GM19467 (cell line): ENCODE measurements around the gene KRT5.

Experiments used
- ATAC-seq: cut with Tn5 transposase; IDR thresholded peaks from one replicate; pipeline ENCODE4 v1.9.1; 2021; ENCODE audit warnings: mild to moderate bottlenecking, moderate library complexity; ENCODE audit not compliant: unreplicated experiment

Gene KRT5

GRCh38 chr12:52539083-52539820, 19.1 kb upstream of the KRT5 start:
- ATAC-seq, result no peak

DNA sequence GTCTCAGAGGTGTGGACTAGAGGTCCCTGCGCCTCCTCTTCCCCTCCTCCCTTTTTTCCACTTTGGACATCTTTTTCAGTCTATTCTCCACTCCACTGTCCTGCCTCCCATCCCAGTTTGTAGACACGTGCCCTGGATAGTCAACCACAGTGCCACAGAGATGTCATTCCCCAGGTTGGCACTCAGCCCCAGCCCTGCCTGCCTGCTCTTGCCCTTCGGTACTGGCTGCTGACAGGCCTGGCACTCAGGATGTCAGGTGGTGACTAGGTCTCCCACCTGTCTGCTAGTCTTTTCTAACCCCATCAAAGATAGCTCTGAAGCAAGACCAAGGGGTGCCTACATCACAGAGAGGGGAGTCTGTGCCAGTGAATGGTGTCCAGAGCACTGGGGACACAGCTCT, 16.9 kb upstream of the KRT5 start:
- ATAC-seq, result no peak

DNA sequence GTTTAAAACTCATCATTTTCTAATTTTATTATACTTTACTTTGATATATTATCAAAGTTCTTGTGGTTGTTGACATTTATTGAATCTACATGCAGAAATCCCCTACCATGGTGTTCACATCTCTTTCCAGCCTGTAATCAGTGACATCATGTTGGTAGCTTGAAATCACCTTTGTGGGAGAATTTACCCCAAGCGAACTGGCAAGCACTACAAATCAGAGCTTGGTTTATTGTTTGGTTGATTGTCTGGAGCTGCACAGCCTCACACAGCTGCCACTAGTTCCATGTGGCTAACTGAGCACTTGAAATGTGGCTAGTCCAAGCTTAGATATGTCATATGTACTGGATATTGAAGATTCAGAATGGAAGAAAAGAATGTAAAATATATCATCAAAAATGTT, 15.4 kb upstream of the KRT5 start:
- ATAC-seq, result no peak

DNA sequence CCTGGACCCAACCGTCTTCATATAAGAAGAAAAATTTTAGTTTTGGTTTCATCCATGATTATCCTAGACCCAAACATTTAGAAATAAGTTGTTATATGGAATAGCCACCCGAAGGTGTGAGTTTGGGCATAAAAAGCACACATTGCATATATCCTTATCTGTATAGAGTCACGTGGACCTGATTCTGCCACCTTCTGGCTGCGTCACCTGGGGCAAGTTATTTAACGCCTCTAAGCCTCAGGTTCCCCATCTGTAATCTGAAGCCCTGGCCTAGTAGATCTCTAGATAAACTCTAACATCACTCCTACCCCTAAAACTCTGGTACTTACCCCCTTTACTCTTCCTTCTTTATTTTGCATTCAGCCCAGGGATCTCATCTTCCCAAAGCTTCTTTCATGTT, 14.3 kb upstream of the KRT5 start:
- ATAC-seq, result no peak

DNA sequence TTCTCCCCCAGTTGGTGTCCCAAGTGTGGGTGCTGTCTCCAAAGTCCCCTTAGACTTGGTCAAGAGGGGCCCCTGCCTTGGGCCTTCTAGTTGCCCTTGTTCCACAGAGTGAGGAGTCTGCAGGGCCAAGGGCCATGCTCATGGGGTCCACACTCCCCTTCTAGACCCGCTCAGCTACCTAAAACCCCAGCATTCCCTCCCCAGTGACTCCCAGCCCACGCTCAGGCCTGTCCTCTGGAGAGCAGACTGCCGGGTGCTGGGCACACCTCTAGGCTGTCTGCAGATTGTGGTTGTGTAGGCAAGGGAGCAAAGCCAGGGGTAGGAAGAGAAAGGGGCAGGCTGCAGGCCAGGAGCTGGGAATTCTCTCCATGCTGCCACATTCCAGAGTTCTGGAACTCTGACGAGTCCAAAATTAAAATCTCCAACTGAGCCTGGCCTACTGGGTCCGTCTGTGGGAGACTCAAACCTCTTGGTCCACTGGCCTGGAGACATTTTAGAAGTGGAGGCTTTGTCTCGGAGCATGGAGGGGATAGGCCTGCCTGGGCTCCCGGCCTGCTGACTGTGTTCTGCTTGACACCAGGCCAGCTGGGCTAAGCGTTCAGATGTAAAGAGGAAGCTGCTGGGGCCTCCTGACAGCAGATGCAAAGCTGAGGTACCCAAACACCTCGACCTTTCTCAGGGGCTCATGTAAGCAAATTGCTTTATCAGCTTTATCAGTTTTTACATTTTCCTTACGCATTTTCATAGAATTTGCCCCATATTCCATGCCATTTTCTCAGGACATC, 13.7 kb upstream of the KRT5 start:
- ATAC-seq, result no peak

DNA sequence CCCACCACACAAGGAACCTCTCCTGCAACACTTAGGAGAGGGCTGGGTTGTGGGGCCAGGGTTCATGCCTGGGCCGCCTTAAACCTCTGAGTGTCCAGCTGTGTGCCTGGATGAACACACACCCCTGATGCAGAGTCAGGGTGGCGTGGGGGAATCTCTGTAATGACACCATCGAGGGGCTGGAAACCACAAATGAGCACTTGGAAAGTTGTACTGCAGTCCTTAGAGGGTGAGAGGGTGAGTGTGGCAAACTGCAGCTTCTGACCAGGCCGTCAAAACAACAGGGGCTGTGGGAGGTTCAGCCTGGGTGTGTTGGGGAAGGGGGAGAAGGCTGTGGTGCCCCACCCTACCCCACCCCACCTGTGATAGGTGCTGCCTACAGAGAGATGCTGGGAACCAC, 12.4 kb upstream of the KRT5 start:
- no peak for ATAC-seq

DNA sequence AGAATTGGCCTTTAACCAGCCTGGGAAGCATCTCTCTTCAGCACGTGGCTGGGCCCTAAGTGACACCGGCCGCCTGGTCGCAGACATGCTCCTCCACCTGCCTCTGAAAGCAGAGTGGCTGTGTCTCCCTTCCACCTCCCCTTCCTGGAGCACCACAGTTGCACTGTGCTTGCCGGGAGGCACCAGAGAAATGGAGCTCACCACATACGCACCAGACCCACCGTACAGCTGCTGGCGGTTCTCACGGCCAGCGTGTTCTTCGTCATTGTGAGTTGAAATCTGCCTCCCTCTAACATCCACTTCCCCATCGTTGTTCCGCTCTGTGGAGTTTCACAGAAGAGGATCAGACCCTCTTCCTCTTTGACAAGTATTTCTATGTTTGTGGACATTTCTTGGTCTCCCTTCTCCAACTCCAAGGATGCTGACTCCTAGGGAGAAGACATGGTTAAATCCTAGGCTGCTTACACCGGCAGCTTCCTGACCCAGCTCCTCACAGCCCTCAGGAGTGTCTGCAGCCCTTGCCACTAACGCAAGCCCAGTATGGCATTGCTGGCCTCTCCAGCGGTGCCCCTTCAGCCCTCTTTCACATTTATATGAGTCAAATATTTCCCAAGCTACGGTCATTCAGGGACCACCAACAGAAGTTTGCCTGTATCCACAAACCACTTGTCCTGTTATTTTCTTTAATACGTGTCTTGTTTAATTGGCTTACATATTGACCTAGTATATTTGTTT, 11.5 kb upstream of the KRT5 start:
- no peak for ATAC-seq

DNA sequence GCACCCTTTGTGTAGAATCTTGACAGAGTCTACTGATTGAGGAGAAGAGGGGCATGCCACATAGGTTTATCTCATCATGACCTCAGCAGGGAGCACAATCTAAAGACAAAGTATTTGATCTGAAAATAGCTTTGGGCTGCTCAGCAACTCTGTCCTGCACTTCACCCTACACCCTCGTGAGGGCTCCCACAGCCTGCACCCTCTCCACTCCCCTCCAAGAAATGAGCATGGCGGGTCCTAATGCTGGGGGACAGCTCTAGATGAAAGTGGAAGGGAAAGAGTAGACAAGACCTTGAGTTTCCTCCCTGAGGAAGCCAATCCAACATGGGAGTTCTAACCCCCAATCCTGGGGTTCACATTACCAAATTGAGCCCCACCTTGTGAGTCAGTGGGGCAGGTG, 10.7 kb upstream of the KRT5 start:
- no peak for ATAC-seq

DNA sequence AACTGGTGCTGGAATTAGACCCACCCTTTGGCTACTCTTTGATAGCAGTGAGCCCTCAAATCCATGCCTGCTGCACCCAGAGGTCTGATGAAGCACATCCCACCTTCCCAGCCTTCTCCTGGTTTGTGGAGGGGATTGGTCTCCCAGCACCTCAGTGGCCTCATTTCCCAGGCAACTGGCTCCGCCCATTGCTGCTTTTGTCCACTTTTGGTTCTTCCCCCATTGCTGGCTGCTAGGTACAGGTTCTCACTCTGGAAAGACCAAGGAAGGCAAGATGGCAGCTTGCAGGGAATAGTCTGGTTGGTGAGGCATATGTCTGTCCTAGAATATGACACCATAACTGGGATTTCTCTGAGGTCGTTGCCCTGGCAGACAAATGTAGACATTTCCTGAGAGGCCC, 10.2 kb upstream of the KRT5 start:
- ATAC-seq, result no peak

DNA sequence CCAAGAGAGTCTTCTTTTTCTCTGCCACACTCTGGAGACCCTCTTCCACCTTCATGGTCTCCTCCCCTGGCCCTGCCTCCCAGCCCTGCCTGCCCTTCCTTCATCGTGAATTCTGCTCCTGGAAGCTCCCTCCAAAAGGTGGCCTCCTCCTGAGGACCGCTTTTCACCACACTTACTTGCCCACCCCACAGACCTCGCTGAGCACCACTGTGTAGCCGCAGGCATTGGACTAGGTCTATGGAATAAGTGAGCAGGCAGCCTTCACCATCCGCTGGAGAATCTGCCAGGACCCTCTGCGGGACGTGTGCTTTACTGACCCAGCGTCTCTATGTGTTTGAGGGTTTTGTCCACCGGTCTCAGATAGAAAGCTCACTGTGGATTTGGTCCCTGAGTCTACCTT, 9.7 kb upstream of the KRT5 start:
- ATAC-seq, result no peak

GRCh38 chr12:52529417-52529816, 9.2 kb upstream of the KRT5 start:
- ATAC-seq, result no peak

- ATAC-seq, result no peak
These were observed 8.5 kb upstream of the KRT5 start for GRCh38 chr12:52528641-52529143.

DNA sequence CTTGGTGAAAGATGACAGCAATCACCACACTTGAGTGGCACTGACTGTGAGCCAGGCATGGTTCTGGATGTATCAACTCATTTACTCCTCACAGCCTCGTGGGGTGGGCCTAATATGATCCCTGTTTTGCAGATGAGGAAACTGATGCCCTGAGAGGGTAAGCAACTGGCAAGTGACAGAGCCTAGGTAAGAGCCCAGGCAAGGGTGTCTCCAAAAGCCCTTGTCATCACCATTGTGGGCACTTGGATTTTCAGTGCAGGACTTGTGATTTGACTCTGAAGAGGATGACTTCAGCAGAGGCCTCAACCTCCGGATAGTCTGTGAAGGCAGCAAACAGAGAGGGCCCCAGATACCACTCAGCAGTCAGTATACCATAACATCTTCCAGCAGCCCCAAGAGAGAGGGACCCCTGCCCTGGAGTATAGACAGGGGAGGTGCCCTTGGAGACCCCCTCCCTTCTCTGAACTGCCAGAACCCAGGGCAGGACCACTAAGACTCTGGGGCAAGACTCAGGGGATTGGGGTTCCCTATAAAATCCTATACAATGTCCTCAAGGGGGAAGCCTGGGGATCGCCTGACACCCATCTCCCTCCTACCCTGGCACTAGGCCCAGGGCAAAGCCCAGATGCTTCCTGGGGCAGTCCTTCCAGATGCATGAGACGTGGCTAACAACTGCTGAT, 7.1 kb upstream of the KRT5 start:
- ATAC-seq, result no peak

DNA sequence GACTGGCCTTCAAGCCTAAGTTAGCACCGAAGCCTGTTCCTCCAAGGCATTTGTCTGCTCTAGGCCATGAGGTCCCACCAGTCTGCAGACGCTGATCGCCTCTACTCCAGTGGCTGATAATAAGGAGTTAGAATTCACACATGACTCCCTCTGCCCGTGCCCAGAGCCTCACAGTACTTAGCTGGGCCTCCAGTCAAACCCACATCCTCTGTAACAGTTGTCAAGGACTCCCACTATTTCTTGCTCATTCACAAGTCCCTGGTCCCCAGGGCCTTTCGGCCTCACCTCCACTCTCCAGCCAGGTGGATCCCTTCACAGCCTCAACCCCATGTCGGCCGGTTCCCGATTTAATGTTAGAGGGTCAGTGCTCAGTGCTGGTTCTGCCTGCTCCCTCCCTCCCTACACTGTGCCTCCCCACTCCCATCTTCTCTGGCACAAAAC, 6.3 kb upstream of the KRT5 start:
- no peak for ATAC-seq

GRCh38 chr12:52525661-52526499, 5.7 kb upstream of the KRT5 start:
- ATAC-seq, result no peak

DNA sequence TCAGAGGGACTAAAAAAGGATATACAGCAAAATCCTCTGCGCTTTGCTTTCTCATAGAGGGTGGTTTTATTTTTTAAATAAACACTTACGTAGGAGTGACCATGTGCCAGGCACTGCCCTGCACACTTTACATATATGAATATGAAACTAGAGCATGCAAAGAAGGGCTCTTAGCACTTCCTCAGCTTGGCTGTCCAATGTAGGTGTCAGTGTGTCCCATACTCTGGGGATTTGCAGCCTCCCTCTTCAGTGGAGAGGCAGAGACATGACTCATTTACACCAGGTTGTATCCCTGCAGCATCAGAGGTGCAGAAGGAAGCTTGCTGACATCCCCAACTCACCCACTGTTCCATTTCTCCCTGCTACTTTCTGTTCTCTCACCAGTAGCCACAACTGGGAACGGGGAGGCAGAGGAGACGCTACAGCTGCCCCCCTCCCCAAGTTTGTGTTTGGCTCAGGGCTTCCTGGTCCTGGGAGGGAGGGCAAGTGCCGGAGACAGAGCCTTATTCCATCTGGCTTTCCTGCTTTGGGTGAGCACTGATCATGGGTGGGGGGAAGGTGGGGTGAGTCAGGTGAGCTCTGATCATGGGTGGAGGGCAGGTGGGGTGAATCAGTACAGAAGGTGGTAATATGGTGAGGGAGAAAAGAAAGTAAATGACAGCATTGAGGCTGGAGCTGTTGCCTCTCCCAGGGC, 4.9 kb upstream of the KRT5 start:
- no peak for ATAC-seq

GRCh38 chr12:52524241-52524897, 4.2 kb upstream of the KRT5 start:
- ATAC-seq, result no peak

DNA sequence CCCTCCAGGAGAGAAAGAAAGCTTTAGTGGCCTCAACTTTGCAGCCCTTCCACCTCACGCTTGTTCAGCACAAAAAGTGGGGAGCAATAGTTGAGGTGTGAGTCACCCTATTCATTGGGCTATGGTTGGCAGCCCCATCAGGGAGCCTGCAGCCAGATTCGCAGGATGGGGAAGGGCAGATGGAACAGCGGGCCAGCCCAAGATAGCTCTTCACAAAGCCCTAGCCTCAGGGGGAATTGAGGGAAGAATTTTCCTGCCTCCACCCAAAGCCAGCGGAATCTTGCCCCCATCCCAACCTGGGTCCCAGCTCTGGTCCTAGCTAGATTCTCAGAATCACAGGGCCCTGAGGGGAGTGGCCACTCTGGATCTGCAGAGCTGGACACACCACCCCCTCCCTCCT, 3.6 kb upstream of the KRT5 start:
- ATAC-seq, result no peak
